Stimulated activated CD4-positive, alpha-beta T cell treated with anti-CD3 and anti-CD28 coated beads, Interleukin-4, amount 100 ng/mL, for 1 hour (primary cell): ENCODE results near the gene CDRT15L2.
"Not testable (repeated sequence)": the region's sequence is repeated elsewhere in the genome, so short reads cannot be mapped to it uniquely, and the experiment has no call there.

Experiments used
- DNase-seq: peaks from one replicate; pipeline ENCODE4 v3.0.0-alpha.2; 2020

Gene CDRT15L2

GRCh38 chr17:20575071-20575470, 4.5 kb upstream of the CDRT15L2 start:
- DNase-seq: not testable (repeated sequence)

- not testable (repeated sequence) for DNase-seq
Measured at GRCh38 chr17:20583891-20584577, 4.5 kb downstream of the CDRT15L2 start.

- DNase-seq: not testable (repeated sequence)
Measured at GRCh38 chr17:20588744-20589453, 9.4 kb downstream of the CDRT15L2 start.

DNA sequence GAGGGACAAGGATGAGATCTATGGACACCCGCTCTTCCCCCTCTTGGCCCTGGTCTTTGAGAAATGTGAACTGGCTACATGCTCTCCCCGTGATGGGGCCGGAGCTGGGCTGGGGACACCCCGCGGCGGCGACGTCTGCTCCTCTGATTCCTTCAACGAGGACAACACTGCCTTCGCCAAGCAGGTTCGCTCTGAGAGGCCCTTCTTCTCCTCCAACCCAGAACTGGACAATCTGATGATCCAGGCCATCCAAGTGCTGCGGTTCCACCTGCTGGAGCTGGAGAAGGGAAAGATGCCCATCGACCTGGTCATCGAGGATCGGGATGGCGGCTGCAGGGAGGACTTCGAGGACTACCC, 9.9 kb downstream of the CDRT15L2 start:
- not testable (repeated sequence) for DNase-seq

DNA sequence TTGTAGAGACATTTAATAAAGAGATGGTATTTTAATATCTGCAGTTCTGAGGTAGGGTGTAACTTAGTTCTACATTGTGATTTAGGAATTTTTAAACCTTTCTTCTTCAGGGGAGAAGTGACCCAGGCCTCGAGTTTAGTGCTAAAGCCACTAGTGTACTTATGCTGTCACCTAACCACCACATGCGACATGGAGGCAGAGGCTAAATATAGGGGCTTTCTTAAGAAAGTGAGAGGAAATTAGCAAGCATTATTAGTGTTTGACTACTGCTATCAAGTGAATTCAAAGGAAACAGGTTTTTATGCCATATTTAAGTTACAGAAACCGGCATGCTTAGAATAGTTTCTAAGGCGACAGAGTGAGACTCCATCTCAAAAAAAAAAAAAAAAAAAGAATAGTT, 11.5 kb downstream of the CDRT15L2 start:
- not testable (repeated sequence) for DNase-seq

DNA sequence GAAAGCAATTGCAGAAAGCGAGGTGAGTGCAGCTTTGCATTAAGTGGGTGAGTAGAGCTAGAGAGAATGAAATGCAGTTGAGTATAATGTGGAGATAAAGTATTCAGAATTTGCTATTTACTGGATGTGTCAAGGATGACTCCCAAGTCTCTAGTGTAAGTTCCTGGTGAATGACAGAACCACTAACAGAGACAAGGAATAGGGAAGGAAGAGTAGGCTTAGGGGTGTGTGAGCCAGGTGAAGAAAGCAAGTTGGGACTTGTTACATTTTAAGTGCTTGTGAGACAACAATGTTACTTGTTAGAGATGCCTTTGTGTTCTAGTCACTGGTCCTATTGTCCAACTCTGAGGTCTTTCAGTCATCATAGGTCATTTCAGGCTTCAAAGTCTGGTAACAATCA, 26.0 kb downstream of the CDRT15L2 start:
- DNase-seq: not testable (repeated sequence)

DNA sequence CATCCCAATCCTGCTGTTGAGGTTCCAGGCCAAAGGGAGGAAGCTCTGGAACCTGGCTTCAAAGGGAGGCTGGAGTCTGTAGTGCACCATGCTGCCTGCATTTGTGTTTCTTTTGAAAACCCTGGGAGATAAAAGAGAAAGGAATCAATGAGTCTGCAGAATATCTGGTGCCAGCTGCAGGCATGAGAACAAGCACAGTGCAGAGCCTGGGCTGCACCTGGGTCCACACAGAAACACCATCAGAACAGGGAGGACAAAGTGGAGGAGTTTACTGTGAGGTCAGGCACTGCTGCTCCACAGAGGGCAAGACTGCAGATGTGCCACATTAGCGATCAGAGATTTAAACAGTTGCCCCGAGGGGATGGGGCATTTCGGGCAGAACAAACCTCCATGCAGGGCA, 30.0 kb downstream of the CDRT15L2 start:
- DNase-seq: not testable (repeated sequence)

DNA sequence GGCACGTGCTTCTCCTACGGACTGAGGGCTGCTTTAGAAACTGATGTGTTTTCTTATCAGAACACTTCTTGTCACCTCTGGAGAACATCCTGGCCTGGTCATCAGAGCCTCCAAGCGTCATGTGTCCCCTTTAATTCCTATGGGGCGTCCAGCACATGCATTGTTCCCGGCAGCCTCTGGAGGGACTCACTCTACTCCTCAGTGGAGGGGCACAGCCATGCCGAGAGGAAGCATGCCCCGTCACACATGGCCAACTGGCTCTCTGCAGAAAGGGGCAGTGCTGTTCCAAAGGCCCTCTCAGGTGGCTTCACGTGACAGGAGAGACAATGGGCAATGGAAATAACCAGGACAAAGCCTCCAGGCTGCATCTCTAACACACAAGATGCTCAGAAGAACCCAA, 31.8 kb downstream of the CDRT15L2 start:
- no peak for DNase-seq

GRCh38 chr17:20612635-20613034, 33.1 kb downstream of the CDRT15L2 start:
- DNase-seq: no peak

- DNase-seq: no peak
Measured at GRCh38 chr17:20613248-20613647, 33.7 kb downstream of the CDRT15L2 start.

GRCh38 chr17:20613905-20614304, 34.4 kb downstream of the CDRT15L2 start:
- DNase-seq: no peak

DNA sequence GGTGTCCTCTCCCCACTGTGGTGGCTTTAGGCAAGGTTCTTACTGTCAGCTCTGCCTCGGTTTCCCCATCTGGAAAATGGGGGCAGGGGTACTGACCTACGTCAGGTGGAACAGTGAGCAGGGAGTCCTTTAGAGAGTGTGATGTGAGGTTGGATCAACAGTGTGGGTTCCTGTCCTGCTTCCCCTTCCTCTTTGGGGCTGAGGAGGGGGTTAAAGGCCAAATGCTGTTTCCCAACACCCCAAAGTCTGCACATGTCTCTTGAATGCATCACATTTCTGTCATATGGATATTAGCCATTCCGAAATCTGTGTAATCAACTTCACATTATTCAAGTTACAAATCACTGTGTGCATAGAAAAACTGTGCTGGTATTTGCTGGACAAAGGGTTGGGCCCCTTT, 35.9 kb downstream of the CDRT15L2 start:
- not testable (repeated sequence) for DNase-seq
